GM13977 (cell line): Measurements from ENCODE around the gene NME3.

Experiments
- DNase-seq: peaks from one replicate; pipeline ENCODE4 v3.0.0; 2012; ENCODE audit warnings: low spot score
- in situ Hi-C: fragments of 300-500 bp; cut with MboI; formaldehyde crosslinking; loops from one replicate; pipeline ENCODE4 v1.12.0; 2022; ENCODE audit warnings: low sequenced_read_pairs, low pct_unique_long_range_greater_than_20kb, mixed read lengths, inconsistent platforms; ENCODE audit not compliant: unreplicated experiment
- TF ChIP-seq, protein P1 (sequence below): IDR thresholded peaks from 2 replicates; pipeline ENCODE4 v1.5.1; 2012; ENCODE audit warnings: mild to moderate bottlenecking, control low read depth; ENCODE audit not compliant: insufficient read depth; ENCODE audit errors: extremely low read depth, missing control alignments

NME3 gene

DNA sequence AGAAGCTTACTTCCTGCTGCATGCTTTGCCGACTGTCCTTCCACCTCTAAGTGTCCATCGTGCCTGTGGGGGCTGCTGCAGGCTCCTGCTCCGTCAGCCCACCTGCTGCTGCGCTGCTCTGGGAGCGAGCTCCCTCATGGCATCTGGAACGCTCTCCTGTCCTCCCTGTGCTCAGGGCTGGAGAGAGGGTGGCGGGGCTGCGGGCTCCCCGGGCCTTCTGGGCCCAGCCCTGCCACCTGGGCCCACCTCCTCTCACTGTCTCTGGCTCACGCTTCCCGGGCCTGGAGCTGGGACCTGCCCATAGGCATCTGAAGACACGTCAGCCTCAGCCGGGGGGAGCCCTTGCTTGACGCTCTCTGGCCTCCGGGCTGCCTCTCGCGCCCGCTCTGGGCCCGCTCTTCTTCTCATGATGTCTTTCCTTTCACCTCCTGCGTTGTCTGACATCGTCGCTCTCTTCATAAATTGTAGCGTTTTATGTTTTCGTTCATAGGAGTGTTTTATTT lies 27.0 kb downstream of the NME3 start:
- TF ChIP-seq, protein P1, sequence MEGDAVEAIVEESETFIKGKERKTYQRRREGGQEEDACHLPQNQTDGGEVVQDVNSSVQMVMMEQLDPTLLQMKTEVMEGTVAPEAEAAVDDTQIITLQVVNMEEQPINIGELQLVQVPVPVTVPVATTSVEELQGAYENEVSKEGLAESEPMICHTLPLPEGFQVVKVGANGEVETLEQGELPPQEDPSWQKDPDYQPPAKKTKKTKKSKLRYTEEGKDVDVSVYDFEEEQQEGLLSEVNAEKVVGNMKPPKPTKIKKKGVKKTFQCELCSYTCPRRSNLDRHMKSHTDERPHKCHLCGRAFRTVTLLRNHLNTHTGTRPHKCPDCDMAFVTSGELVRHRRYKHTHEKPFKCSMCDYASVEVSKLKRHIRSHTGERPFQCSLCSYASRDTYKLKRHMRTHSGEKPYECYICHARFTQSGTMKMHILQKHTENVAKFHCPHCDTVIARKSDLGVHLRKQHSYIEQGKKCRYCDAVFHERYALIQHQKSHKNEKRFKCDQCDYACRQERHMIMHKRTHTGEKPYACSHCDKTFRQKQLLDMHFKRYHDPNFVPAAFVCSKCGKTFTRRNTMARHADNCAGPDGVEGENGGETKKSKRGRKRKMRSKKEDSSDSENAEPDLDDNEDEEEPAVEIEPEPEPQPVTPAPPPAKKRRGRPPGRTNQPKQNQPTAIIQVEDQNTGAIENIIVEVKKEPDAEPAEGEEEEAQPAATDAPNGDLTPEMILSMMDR: no peak
- no peak for DNase-seq
- in situ Hi-C loops: no loop called here

DNA sequence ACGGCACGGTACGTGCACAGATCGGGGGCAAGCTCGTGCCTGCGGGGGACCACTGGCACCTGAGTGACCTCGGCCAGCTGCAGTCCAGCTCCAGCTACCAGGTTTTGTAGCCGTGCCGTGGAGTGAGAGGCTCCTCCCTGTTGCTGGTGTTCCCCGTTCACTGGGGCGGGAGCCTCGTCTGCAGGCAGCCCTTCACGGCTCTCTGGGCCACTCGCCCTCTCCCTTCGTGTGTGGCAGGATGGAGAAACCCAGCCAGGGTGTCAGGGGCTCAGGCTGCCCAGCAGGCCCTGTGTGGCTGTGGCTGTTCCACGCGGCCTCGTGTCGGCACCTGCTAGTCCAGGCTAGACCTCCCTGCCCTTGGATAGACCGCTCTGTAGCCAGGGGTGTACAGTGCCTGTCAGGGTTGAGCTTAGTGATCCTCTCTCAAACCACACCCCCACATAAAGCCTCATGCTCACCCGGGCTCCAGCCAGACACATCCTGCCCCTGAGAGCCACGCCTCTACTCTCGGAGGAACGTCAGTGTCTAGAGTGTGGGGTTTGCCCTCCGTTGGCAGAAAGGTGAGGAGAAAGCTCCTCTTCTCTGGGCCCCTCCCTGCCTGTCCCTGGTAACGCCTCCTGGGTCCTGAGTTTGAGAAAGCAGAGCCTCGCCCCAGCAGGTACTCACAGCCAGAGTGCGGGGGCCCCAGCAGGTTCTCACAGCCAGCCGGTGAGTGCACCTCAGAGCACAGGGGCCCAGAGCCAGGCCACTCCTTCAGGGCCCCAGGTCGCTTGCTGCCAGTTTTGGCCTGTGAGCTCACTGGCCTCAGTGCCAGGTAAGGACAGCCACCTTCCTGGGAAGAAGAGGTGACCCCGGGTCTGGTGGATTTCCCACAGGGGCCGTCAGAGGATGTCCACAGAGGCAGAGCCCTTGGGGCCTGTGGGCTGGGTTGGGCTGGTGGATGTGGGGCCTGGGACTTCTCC lies 27.7 kb downstream of the NME3 start:
- TF ChIP-seq, protein P1: no peak
- no peak for DNase-seq
- in situ Hi-C loops: no loop called here

DNA sequence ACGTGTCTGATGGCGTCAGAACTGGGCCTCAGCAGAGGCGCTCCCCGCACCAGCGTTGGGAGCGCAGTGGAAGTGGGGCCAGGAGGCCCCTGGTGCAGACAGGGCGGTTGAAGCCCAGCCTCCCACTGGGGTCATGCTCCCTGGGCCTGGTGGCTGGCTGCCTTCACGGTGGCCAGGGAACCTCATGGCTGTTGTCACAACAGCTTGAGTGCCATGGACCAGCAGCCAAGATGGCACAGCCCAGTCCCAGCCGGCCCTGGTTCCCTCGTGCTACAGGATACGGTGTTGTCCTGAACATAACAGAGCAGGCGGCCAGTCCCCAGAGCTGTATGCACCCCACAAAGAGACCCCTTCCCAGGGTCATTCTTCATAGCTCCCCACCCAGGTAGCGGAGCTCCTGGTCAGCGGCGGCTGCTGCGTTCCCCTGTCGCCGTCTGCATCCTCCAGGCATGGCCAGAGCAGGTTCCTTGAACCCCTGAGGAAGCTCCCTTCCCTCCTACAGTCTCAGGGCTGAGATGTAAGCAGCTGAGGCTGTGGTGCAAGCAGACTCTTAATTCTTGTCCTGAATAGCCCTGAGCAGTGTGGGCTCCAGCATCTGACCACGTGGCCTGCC lies 29.7 kb downstream of the NME3 start:
- TF ChIP-seq, protein P1: no peak
- no peak for DNase-seq
- in situ Hi-C loops: no loop called here

DNA sequence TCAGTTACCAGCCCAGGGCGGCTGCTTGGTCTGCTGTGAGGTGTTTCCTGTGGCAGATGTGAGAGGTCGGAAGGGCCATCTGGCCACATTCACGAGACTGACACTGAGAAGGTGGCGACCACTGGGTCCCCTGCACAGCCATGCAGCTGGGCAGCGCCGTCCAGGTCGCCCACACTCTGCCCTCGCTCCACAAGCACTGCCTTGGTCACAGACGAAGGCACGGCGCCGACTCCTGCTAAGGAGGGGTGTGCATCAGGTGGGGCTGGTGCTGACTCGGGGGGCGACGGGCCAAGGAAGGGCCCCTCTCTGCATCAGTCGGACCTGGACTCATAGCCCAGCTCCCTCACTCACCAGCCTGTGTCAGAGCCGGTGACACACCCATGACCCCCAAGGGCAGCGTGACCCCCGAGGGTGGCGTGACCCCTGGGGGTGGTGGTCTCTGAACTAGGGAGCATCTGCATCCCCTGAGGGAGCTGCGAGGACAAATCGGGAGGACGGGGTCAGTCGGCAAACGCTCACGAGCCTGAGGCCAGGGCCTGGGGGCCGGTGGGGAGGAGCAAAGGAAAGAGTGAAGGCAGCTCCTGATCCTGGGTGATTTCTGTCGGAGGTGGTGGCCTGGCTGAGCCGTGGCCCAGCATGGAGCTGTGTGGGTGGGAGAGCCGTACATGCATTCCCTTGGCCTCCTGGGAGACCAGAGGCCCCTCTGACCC lies 30.4 kb downstream of the NME3 start:
- in situ Hi-C loops: no loop called here
- no peak for DNase-seq
- TF ChIP-seq, protein P1: no peak

DNA sequence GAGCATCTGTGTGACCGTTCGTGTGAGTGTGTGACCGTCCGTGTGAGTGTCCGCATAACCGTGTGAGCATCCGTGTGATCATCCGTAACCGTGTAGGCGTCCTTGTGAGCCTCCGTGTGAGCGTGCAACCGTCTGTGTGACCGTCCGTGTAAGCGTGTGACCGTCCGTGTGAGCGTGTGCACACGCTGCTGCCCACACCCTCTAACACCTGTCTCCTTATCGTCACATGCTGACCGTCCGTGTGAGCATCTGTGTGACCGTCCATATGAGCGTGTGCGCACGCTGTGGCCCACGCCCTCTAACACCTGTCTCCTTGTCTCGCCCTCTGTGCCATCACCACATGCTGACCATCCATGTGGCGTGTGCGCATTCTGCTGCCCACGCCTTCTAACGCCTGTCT lies 31.1 kb downstream of the NME3 start:
- TF ChIP-seq, protein P1: no peak
- in situ Hi-C loops: no loop called here
- DNase-seq: no peak

DNA sequence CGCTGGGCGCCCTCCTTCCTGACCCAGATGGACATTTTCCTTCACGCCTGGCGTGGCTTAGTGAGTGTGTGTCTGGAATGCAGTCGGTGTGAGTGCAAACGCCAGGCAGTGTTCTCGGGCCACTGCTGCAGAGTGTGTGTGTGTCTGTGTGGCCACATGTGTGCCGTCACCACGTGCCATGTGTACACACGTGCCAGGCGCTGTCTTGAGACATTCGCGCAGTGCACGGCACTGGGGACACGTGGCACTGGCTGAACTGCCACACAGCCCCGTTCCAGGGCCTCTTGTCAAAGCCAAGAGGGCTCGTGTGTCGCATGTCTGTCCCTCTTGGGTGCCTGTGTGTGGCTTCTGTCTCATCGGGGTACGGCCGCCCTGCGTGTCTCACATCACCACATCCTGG lies 36.5 kb downstream of the NME3 start:
- no peak for DNase-seq
- in situ Hi-C loops: no loop called here
- TF ChIP-seq, protein P1: no peak
